T follicular helper cell (primary cell): ENCODE results near the gene SLIT3.

ENCODE experiments used
- DNase-seq: peaks from one replicate; pipeline ENCODE4 v3.0.0-alpha.2; 2020; ENCODE audit warnings: low read depth

SLIT3 gene

DNA sequence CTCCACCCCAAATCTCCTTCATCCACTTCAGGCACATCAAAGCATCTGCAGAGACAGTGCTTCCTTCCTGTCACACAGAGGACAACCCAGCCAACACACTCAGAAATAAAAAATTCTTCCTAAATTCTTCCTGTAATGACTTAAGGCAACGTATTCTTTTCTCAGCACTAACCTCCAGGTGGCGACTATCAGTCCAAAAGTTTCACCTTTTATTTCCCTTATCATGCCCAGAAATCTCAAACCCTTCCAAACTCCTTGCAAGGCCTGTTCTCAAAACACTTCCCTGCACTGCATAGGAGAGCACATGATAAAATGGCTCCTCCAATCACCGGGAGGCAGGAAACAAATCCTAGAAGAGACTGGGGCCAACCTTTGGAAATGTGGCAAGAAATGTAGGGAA is 35.1 kb downstream of the SLIT3 start:
- no peak for DNase-seq

DNA sequence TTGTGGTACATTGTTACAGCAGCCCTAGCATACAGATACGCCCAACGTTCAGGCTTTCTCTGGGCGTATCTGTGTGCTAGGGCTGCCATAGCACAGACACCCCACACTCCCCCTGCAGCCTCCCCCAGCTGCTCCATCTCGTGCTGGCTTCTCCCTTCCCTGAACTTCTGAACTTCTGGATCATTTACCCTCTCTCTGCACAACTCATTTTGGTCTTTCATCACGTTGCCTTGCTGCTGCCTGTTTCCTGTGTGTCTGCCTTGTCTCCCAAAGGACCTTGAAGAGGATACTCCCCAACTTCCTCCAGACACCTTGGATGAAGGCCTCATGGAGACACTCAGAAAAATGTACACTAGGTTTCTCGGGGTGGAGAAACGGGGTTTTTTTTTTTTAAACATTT is 37.3 kb downstream of the SLIT3 start:
- no peak for DNase-seq

DNA sequence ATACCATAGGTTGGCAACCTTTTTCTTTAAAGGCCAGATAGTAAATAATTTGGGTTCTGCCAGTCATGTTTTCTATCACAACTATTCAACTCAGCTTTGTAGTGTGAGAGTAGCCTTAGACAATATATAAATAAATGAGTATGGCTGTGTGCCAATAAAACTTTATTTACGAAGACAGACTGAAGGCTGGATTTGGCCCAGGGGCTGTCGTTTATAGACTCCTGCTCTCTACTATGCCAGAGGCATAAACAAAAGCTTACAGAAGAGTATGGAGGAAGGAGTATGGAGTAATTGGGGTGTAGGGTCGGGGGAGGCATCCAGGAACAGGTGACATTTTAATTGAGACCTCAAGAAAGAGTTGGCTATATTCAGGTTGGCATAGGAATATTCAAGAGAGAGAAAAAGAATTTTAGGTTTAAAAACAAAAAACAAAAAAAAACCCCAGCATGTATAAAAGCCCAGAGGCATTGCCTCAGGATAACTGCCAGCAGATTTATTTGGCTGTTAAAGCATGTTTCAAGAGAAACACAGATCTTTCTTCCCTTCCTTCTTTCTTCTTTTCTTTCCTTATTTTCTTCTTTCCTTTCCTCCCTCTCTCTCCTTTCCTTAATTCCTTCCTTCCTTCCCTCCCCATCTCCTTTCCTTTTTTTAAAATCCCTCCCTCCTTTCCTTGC is 39.9 kb downstream of the SLIT3 start:
- no peak for DNase-seq

DNA sequence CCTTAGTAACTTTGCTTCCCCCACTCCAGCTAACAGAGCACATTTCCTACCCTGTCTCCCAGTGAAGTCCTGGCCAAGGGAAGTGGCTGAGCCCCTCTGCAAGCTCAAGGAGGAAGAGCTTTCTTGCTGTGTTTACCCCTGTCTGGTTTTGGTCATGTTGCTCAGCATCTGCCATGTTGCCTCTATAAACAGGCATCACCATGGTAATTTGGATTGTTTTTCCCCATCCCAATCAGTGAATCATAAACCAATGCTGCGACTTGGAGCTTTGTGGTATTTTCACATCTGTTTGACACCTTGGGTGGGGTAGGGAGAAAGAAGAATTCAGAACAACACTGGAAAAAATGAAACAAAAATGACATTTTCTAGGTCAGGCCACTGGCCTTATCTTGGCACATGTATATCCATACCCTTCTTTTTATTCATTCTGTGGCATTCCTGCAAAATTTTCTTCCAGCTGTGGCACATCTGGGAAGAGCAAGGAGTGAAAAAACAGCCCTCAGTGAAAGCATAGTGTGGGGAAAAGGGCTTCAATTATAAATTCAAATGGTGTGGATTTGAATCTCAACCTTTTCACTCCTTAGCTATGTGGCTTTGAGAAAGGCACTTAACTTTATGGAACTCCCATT is 42.5 kb downstream of the SLIT3 start:
- no peak for DNase-seq

DNA sequence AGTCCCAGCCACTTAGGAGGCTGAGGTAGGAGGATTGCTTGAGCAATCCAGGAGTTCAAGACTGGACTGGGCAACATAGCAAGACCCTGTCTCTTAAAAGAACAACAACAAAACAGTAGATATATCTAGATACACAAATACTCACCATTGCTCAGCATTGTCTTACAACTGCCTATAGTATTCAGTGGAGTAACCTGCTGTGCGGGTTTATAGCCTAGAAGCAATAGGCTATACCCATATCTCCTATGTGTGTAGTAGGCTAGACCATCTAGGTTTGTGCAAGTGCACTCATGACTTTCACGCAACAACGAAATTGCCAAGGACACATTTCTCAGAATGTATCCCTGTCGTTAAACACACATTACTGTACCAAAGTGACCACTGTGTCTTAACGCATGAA is 44.7 kb downstream of the SLIT3 start:
- DNase-seq: no peak

DNA sequence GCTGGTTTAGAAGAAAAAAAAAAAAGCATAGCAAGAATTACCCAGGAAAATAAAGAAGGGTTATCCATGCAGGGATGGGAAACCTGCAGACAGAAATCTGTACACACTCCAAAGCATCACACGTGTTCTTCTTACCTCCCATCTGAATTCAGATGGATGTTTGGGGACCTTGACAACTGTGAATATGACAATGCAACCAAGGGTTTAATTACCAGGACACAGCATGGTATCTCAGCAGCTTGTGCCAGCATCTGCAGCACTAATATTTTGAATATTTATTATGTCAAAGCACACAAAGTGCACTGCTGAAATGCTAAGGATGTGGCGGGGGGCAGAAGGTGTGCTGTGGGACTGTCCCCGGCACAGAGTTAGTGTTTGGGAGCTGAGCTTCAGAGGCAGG is 47.9 kb downstream of the SLIT3 start:
- no peak for DNase-seq

DNA sequence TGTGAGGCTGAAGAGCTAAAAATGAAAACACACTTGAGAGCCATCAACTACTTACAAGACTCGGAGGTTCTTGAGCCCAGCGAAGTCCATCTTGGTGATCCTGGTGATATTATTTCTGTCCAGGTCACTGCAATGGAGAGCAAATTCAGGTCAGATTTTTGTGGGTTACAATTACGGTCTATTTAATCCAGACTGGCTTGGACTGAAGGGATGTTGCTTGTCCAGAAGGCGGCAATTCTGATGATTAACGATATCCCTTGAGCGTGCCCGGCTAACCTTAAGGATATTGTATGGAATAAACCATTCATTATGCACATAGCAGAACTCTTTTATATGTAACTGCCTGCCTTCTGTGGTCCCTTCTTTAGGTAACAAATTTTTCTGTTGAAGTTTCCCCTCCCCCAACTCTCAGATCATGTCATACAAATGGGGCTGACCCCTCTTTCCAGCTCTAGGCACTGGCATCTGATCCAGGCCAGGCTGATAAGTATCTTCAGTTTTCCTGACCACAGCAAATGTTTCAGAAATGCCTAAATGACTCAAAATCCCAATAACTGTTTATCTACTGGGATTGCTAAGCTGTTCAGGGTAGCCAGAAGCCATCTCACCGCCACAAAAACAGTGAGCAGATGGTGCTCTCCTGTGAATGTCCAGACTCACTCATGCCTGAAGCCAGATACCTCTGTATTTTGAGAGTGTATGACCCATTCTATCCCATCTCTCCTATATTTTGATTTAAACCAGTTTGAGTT is 49.4 kb downstream of the SLIT3 start:
- DNase-seq: no peak

DNA sequence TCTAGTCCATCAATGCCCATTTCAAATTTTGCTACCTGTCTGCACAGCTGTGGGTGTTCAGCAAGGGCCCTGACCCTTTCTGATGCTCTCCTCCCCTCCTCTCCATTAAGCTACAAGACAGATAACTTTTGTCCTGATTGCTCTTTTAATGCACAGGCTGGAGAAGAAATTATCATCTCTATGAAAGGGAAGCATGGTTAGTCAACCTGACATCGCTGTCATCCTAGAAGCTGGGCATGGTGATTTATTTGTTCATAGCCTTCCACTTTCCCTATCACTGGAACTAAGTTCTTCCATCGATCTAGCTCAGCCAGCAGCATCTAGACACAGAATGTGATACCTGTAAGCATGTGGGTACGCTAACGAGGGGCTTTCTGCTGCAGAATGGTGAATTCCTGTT is 50.1 kb downstream of the SLIT3 start:
- no peak for DNase-seq

DNA sequence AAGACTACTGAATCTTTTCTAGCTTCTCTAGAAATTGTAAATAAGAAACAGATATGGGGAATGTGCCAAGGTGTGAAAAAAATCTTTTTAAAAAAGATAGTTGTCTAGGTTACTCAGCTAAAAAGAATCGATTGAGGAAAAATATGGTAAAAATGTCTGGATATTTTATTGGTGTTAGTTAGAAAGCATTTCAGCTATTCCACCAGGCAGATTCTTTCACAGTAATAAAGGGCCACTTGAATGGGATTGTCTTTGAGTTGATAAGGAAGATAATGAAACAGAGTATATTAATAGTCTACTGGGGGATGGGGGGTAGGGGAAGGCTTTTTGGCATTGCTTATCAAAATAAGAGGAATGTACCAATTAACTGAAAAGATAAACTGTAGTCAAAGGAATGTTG is 51.9 kb downstream of the SLIT3 start:
- DNase-seq: no peak

DNA sequence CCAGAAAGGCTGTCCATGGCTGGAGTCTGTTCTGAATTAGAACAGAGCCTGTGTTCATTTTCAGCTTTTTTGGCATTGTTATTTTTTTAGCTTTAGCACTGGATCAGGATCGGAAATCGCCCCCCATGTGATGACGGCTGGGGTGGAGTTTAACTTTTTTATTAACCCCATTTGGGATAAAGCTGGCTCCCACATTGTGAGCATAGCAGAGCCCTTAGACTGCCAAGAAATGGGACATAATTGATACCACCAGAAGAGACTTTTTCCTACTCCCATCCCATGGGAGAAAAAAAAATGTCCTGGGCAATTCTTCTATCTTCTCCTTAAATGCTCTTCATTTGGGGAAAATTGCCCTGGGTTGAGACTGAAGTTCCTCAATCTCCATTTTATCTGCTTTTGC is 52.4 kb downstream of the SLIT3 start:
- no peak for DNase-seq

DNA sequence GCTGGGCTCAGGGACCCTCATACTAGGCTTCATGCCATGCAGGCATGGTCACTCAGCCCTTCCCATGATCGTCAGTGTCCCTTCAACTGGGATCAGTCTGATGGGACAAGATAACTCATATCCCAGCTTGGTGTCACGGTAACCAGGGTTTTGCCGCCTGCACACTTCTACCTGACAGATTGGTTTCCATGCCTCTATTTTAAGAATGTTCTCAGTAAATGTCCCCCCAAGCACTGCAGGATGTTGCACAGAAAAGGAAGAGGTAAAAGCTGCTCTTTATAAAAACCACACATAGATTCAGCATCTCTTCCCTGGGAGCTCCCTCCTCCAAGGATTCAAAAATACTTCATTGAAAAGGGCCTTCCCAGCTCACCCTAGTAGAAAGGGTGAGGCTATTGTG is 56.1 kb downstream of the SLIT3 start:
- no peak for DNase-seq

DNA sequence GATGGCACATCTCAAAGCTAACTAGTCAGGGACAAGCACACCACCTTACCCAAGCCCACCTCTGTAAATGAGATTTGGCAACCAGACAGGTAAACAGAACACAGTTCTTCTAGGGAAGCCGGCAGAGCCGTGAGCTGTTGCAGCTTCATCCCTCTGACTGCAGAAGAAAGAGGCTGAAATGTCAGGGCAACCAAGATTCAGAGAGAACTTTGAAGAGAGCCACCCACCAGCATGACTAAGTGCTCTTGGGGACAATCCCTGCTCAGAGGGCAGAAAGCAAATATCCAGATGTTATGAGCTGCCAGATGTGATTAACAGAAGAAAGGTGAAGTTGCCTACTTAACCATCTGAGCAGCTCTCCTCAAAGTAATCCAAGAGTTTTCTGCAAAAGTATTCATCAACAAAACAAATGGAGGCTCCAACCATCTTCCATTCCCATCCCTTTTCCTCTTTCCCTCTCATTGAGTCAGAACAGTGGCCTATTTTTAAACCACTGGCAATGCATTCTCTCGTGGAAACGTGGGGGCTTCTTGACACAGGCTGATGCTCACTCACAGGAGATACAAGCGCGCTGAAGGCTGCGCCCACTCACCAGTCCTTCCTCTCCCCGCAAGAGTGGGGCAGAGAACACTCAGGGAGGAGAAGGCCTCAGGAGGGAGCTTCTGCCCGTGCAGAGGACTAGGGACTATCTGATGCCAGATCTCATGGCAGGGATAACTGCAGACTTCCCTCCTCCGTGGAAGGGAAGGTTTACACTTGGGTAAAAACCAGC is 57.1 kb downstream of the SLIT3 start:
- DNase-seq: no peak

DNA sequence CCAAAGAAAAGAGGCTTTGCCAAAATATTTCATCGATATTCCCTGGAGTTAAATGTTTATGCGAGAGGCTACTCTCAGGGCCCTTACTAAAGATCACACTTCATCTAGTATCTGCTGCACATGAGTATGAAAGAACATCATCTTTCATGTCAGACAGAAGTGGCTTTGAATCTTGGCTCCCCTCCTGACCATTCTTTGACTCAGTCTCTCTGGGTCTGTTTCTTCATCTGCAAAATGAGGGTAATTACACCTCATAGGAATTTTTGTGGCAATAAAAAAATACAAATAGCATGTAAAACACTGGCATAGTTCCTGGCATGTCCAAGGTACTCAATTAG is 58.1 kb downstream of the SLIT3 start:
- no peak for DNase-seq

DNA sequence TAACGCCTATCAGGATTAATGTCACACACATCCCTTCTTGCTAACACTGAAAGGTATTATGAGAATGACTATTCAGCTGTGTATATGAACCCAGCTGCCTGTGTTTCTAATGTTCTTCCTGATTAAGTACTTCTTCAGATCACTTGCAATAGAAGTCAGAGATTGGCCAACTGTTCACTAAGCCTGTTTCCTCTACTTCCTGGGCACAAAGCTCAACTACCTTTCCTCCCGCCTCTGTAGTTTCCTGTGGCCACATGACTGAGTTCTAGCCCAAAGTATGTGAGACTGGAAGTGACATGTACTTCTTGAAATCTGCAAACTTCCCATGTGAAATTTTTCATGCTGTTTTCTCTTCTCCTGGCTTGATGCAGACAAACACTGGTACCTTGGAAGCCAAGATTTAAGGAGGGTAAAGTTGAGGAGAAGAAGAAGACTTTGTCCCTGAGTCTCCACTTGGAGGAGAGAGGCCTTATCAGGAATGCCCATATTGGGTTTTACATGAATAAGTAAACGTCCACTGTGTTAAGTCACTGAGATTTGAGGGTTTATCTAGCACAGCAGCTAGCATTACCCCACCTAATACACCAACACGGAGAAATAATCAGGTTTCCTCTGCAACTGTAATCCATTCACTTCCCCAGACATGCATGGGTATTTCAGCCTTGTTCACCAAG is 58.6 kb downstream of the SLIT3 start:
- no peak for DNase-seq

DNA sequence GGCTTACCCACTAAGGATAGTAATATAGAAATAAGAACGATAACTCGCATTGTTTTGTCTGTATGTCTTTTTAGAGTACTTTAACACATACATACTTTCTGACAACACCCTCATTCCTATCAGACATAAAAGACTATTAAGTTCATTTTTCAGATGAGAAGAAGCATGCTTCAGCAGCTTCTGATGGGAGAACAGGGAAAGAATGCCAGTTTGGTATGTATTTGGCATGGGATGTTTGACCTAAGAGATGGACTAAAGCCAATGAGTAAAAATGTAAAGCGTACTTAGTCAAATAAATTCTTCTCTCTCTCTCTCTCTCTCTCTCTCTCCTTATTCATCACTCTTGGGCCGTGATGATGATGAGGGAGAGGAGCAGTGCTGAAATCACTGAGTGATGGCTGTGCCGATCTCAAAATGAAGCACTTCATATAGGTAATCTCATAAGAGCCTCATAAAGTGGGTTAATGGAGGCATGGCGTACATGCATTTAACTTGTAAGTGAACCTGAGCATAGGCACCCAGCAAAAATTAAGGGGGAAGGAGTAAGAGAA is 71.5 kb downstream of the SLIT3 start:
- no peak for DNase-seq

DNA sequence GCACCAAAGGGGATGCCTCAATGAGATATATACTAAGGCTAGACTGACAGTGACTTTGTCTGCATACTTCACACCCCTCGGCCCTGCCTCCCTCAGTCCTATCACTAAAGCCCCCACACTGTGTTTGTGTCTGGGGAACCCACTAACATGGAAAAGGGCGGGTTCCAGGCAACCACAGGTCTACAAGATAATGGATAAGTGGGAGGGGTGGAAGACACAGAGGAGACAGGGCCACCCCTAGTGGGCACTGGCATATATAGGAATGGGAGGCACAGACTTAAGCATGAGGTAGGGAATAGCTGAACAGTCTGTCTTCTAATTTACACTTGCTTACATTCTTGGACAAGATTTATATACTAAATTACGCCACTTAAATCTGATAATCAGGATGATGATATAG is 74.0 kb downstream of the SLIT3 start:
- DNase-seq: no peak

DNA sequence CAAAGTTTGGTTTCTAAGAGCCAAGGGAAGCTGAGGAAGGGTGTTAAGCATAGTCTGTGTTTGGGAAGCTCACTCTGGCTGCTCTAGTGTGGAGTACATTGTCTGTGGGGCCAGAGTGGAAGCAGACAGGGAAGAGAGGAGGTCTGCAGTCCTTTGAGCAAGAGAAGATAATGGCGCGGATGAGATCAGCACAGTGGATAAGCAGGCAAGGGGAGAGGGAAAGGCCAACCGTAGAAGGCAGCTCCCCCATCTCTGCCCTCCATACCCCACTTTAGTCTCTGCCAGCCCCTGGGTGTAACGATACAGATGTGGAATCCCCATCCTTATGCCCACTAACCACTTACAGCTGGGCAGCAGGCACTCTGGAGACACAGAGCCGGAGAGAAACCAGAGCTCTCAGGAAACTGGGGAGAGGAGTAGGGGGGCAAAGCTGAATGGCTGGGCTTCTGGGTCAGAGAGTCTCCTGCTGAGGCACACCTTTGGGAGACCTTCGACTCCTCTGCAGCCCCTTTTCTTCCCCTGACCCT is 75.0 kb downstream of the SLIT3 start:
- no peak for DNase-seq

DNA sequence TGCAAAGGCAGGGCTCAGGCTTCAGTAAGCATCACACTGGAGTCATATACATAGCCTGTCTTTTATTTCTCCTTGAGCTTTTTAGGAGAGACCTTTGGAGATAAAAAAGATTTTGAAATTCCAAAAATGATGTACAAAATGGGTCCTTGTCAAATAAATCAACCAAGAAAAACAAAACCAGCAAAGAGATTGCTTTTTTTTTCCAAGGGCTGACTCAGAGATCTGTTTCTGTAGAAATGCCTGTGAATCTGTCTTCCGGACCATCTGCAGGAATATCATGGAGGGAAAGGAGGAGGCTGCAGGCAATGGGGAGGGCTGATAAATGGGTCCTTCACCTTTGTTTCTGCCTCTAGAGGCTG is 77.4 kb downstream of the SLIT3 start:
- DNase-seq: no peak

DNA sequence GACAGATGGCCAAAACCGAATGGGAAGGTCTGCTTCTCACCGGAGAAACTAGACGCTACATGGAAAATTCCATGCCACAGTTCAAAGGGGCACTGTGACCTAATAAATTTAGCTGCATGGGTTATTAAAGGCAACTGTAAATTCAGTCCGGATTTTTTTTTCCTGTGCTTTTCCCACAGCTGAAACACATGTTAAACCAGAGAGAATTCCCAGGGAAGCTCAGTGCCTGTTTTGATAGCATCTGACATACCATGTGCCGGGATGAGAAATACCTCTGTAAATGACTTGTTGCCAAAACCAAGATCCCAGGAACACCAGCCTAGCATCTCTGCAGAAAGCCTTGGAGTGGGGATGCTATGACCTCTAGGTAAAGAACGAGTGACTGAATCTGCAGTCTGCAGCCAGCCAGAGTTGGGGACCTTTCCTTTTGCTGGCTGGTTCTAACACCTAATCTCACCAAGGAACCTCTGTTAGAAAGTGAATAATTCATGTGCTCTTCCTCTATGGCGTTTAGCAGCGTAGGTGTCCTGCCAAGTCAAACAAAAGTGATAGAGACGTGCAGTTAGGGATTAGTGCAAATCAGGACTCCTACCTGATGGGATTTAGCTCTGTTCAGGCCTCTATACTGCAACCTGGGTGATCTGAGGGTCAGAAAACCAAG is 77.9 kb downstream of the SLIT3 start:
- no peak for DNase-seq

DNA sequence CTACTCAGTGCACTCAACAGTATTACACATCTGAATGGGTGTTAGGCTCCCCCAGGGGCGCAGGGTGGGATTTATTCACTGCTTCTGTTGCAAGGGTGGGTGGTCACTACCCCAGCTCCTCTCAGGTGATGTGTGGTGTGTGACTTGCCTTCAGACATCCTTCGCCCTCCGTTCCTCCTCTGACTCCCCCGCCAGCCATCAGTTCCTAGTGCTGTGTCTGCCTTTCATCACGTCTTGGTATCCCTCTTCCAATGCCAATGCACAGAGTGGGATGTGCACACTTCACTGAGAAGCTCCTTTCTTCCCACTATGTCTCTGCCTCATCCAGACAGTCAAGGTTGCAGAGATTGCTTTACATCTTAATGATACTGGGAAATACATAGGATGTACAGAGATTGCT is 79.4 kb downstream of the SLIT3 start:
- no peak for DNase-seq

DNA sequence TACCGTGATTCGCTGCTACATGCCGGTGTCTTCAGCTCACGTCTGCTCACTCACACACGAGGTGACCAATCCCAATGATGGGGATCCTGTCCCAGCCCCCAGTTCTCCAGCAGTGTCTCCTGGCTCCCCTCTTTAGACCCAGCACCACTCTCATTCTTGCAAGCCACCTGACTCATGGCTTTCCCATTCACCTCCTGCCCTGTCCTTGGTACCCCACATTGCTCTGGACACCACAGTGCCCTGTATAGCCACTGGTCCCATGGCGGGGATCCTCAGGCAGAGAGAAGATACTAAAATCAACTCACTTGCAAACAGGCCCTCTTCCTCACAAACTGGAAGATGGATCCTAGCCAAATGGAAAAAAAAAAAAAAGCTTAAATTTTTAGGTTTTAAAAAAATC is 81.0 kb downstream of the SLIT3 start:
- DNase-seq: no peak
